NCI-H774 (cell line): ENCODE data around the gene PRKCA.

Experiments used
- DNase-seq: peaks from one replicate; lab custom pipeline; 2025; lab: John Stamatoyannopoulos, UW

PRKCA gene

GRCh38 chr17:66414561-66415175, 112.3 kb downstream of the PRKCA start:
- no peak for DNase-seq

GRCh38 chr17:66415366-66416206, 113.2 kb downstream of the PRKCA start:
- DNase-seq = no peak

GRCh38 chr17:66416207-66416940, 114.0 kb downstream of the PRKCA start:
- no peak for DNase-seq

- no peak for DNase-seq
Measured at GRCh38 chr17:66417300-66417719, 114.9 kb downstream of the PRKCA start.

GRCh38 chr17:66420961-66421371, 118.6 kb downstream of the PRKCA start:
- no peak for DNase-seq

- DNase-seq = no peak
Measured at GRCh38 chr17:66422186-66422585, 119.8 kb downstream of the PRKCA start.

- no peak for DNase-seq
Measured at GRCh38 chr17:66423056-66423955, 120.9 kb downstream of the PRKCA start.

GRCh38 chr17:66425756-66426396, 123.5 kb downstream of the PRKCA start:
- DNase-seq = no peak

GRCh38 chr17:66426397-66427033, 124.1 kb downstream of the PRKCA start:
- DNase-seq = no peak

- DNase-seq = no peak
Measured at GRCh38 chr17:66427134-66427533, 124.7 kb downstream of the PRKCA start.

GRCh38 chr17:66429680-66430079, 127.3 kb downstream of the PRKCA start:
- DNase-seq = no peak

GRCh38 chr17:66430846-66431795, 128.7 kb downstream of the PRKCA start:
- DNase-seq = peak; percentile 7

GRCh38 chr17:66431910-66432309, 129.5 kb downstream of the PRKCA start:
- no peak for DNase-seq

GRCh38 chr17:66432411-66432957, 130.1 kb downstream of the PRKCA start:
- no peak for DNase-seq

GRCh38 chr17:66432996-66433551, 130.7 kb downstream of the PRKCA start:
- no peak for DNase-seq

GRCh38 chr17:66435182-66435581, 132.8 kb downstream of the PRKCA start:
- no peak for DNase-seq

GRCh38 chr17:66436631-66437030, 134.2 kb downstream of the PRKCA start:
- no peak for DNase-seq

- no peak for DNase-seq
Measured at GRCh38 chr17:66437476-66438026, 135.1 kb downstream of the PRKCA start.

GRCh38 chr17:66438101-66438500, 135.7 kb downstream of the PRKCA start:
- no peak for DNase-seq
